H9 (cell line): ENCODE measurements around the gene BAG5. TPM values are rescaled to one million over a fixed set of nuclear protein-coding genes. Genes with fewer than 3 reads are reported as not detected.
A peak's percentile ranks its signal among the peaks of the same experiment; 100 is the strongest.

Experiments used
- DNase-seq: peaks from one replicate; pipeline ENCODE4 v3.0.0-alpha.2; 2017
- H2AFZ ChIP-seq: one replicate; pipeline ENCODE4 v1.6.1; 2013; ENCODE audit warnings: mild to moderate bottlenecking, low read length, control low read depth, moderate library complexity
- H2AK5ac ChIP-seq: 2 replicates; pipeline ENCODE4 v1.6.1; 2013; ENCODE audit warnings: low read length, control low read depth, mixed read lengths; ENCODE audit not compliant: insufficient read length
- H2BK120ac ChIP-seq: one replicate; pipeline ENCODE4 v1.6.1; 2013; ENCODE audit warnings: low read depth, mild to moderate bottlenecking, low read length, control low read depth, inconsistent platforms; ENCODE audit not compliant: poor library complexity, severe bottlenecking
- H2BK12ac ChIP-seq: 2 replicates; pipeline ENCODE4 v1.6.1; 2013; ENCODE audit warnings: low read length, control low read depth, mixed read lengths, low read depth; ENCODE audit not compliant: insufficient read length
- H2BK15ac ChIP-seq: 2 replicates; pipeline ENCODE4 v1.6.1; 2013; ENCODE audit warnings: low read depth, low read length, control low read depth
- H2BK20ac ChIP-seq: one replicate; pipeline ENCODE4 v1.6.1; 2013; ENCODE audit warnings: low read depth, mild to moderate bottlenecking, low read length, control low read depth, inconsistent platforms; ENCODE audit not compliant: poor library complexity, severe bottlenecking
- H2BK5ac ChIP-seq: 2 replicates; pipeline ENCODE4 v1.6.1; 2013; ENCODE audit warnings: low read length, control low read depth, mixed read lengths; ENCODE audit not compliant: insufficient read length
- H3K14ac ChIP-seq: 2 replicates; pipeline ENCODE4 v1.6.1; 2013; ENCODE audit warnings: low read length, control low read depth; ENCODE audit not compliant: insufficient read depth
- H3K18ac ChIP-seq: 2 replicates; pipeline ENCODE4 v1.6.1; 2013; ENCODE audit warnings: low read depth, mild to moderate bottlenecking, mixed read lengths, low read length, control low read depth; ENCODE audit not compliant: insufficient read length
- H3K23ac ChIP-seq: 2 replicates; pipeline ENCODE4 v1.6.1; 2013; ENCODE audit warnings: low read length, control low read depth, mixed read lengths, low read depth; ENCODE audit not compliant: insufficient read length
- H3K23me2 ChIP-seq: 2 replicates; pipeline ENCODE4 v1.6.1; 2013; ENCODE audit warnings: low read depth, mild to moderate bottlenecking, mixed read lengths, low read length, control low read depth; ENCODE audit not compliant: insufficient read length, poor library complexity, severe bottlenecking
- H3K27ac ChIP-seq: 2 replicates; pipeline ENCODE4 v1.5.1; 2013; ENCODE audit warnings: low read length, control low read depth, mixed read lengths, low read depth; ENCODE audit not compliant: insufficient read length
- H3K27me3 ChIP-seq: 2 replicates; pipeline ENCODE4 v1.6.1; 2013; ENCODE audit warnings: low read length, control low read depth, inconsistent platforms; ENCODE audit not compliant: insufficient read depth
- H3K4ac ChIP-seq: 2 replicates; pipeline ENCODE4 v1.6.1; 2013; ENCODE audit warnings: low read depth, mild to moderate bottlenecking, control low read depth, inconsistent platforms, low read length, moderate library complexity
- H3K4me1 ChIP-seq: 2 replicates; pipeline ENCODE4 v1.6.1; 2013; ENCODE audit warnings: low read length, control low read depth, inconsistent platforms; ENCODE audit not compliant: insufficient read depth
- H3K4me2 ChIP-seq: 2 replicates; pipeline ENCODE4 v1.6.1; 2013; ENCODE audit warnings: low read length, control low read depth, mixed read lengths; ENCODE audit not compliant: insufficient read length, insufficient read depth
- H3K56ac ChIP-seq: 2 replicates; pipeline ENCODE4 v1.6.1; 2013; ENCODE audit warnings: low read depth, mild to moderate bottlenecking, mixed read lengths, low read length, control low read depth; ENCODE audit not compliant: insufficient read length
- H3K79me1 ChIP-seq: 2 replicates; pipeline ENCODE4 v1.6.1; 2013; ENCODE audit warnings: low read depth, mild to moderate bottlenecking, moderate library complexity, low read length, control low read depth, inconsistent platforms; ENCODE audit not compliant: insufficient read depth, poor library complexity, severe bottlenecking
- H3K79me2 ChIP-seq: 2 replicates; pipeline ENCODE4 v1.6.1; 2013; ENCODE audit warnings: low read length, control low read depth, inconsistent platforms; ENCODE audit not compliant: insufficient read depth
- H3K9ac ChIP-seq: 2 replicates; pipeline ENCODE4 v1.6.1; 2013; ENCODE audit warnings: low read length, control low read depth, mixed read lengths; ENCODE audit not compliant: insufficient read length; ENCODE audit errors: extremely low read depth
- H3K9me3 ChIP-seq: one replicate; pipeline ENCODE4 v1.6.1; 2013; ENCODE audit warnings: low read depth, low read length, inconsistent platforms; ENCODE audit not compliant: control insufficient read depth
- H3T11ph ChIP-seq: one replicate; pipeline ENCODE4 v1.6.1; 2013; ENCODE audit warnings: mild to moderate bottlenecking, low read length, control low read depth, inconsistent platforms
- H4K20me1 ChIP-seq: one replicate; pipeline ENCODE4 v1.6.1; 2013; ENCODE audit not compliant: control insufficient read depth, insufficient read length, insufficient read depth
- H4K5ac ChIP-seq: 2 replicates; pipeline ENCODE4 v1.6.1; 2013; ENCODE audit warnings: low read depth, mild to moderate bottlenecking, mixed read lengths, low read length, control low read depth; ENCODE audit not compliant: insufficient read length
- H4K8ac ChIP-seq: replicated peaks from 2 replicates; pipeline ENCODE4 v1.6.1; 2013; ENCODE audit warnings: low read length, control low read depth, mixed read lengths, low read depth; ENCODE audit not compliant: insufficient read length
- H4K91ac ChIP-seq: 2 replicates; pipeline ENCODE4 v1.6.1; 2013; ENCODE audit warnings: low read depth, mild to moderate bottlenecking, moderate library complexity, mixed read lengths, low read length, control low read depth; ENCODE audit not compliant: insufficient read length
- H3K27ac Mint-ChIP-seq, 3 experiments: 2 replicates in 2 of 3; 3 replicates in 1 of 3; pipeline ENCODE4 v1.8.0; 2020 to 2021; ENCODE audit warnings: mixed read lengths in 3 of 3, mild to moderate bottlenecking in 1 of 3, moderate library complexity in 1 of 3
- H3K27me3 Mint-ChIP-seq: 2 replicates; pipeline ENCODE4 v1.8.0; 2021; ENCODE audit warnings: low read depth, mild to moderate bottlenecking, moderate library complexity, mixed read lengths
- H3K36me3 Mint-ChIP-seq, 3 experiments: 2 replicates in 2 of 3; 3 replicates in 1 of 3; pipeline ENCODE4 v1.8.0; 2020 to 2021; ENCODE audit warnings: low read depth in 3 of 3, mixed read lengths in 3 of 3; ENCODE audit not compliant: insufficient read depth in 1 of 3
- H3K4me1 Mint-ChIP-seq, 2 experiments: 2 replicates each; pipeline ENCODE4 v1.8.0; 2020; ENCODE audit warnings: mixed read lengths in 2 of 2
- H3K4me3 Mint-ChIP-seq, 2 experiments: 2 replicates in 1 of 2; 3 replicates in 1 of 2; pipeline ENCODE4 v1.8.0; 2020 to 2021; ENCODE audit warnings: mild to moderate bottlenecking in 2 of 2, mixed read lengths in 2 of 2, moderate library complexity in 1 of 2
- H3K9me3 Mint-ChIP-seq, 2 experiments: 2 replicates in 1 of 2; 3 replicates in 1 of 2; pipeline ENCODE4 v1.8.0; 2020; ENCODE audit warnings: mild to moderate bottlenecking in 2 of 2, mixed read lengths in 2 of 2, moderate library complexity in 1 of 2
- CTCF ChIP-seq: fragments of 200-600 bp; sonication (generic); conservative IDR thresholded peaks from 3 replicates; pipeline ENCODE4 v1.8.0; 2021; ENCODE audit warnings: antibody characterized with exemption, mild to moderate bottlenecking
- WGBS: extraction: QIAGEN DNeasy Blood & Tissue Kit; methylation state at CpG from one replicate; pipeline ENCODE4 v1.1.7; 2013; ENCODE audit warnings: missing lambda C conversion rate, low lambda C conversion rate, mixed read lengths; ENCODE audit not compliant: insufficient read length; ENCODE audit errors: extremely low coverage; 5-methylcytosine and 5-hydroxymethylcytosine counted together
- total RNA-seq: library from RNA; stranded (reverse); gene quantifications from 2 replicates; pipeline ENCODE4 v1.2.1, GENCODE V29; 2021

Gene BAG5
- total RNA-seq, 1 experiment from 2014 or later = 38.0 TPM

DNA sequence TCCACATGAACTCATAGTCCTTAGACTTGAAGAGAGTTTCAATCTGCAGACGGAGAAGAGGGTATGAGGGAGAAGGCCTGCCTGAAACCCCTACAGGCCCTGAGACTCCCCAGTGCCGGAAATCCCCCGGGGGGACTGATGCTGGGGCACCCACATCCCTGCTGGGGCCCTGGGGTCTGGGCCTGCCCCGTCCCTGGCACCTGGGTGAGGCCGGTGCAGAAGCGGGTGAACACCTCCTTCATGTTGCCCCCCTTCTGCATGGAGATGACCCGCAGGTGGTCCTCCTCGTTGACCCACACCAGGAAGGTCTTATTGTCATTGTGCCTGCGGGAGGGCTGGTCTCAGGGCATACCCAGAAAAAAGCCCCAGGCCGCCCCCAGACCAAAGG, 42.2 kb downstream of the BAG5 start:
- no peak overlapping the region for H4K5ac ChIP-seq
- no peak overlapping the region for H2AK5ac ChIP-seq
- H3K9me3 ChIP-seq = no peaks in the 10 kb centered on the region
- peaks cover 10 to 15% (median 13%) of the 10 kb centered on the region in 3 experiments for H3K36me3 Mint-ChIP-seq
- no peak overlapping the region for H3K27ac Mint-ChIP-seq
- no peak overlapping the region for H2AFZ ChIP-seq
- H3K79me1 ChIP-seq = no peaks in the 10 kb centered on the region
- H3K23ac ChIP-seq = no peak overlapping the region
- H4K20me1 ChIP-seq = peaks cover 3% of the 10 kb centered on the region
- H3K4me1 ChIP-seq = no peaks in the 10 kb centered on the region
- no peak overlapping the region for H3K4me2 ChIP-seq
- peaks cover 4 to 5% of the 10 kb centered on the region in 2 experiments; a peak in 3 of 5 replicates for H3K9me3 Mint-ChIP-seq
- no peak overlapping the region for H3K27ac ChIP-seq
- H2BK120ac ChIP-seq = no peak overlapping the region
- H3K23me2 ChIP-seq = peaks cover 12% of the 10 kb centered on the region
- H3K27me3 ChIP-seq = peaks cover 7% of the 10 kb centered on the region; the same call in 1 of the 2 replicates
- H3K79me2 ChIP-seq = no peaks in the 10 kb centered on the region
- no peak overlapping the region for H2BK12ac ChIP-seq
- no peak overlapping the region for H4K91ac ChIP-seq
- H2BK5ac ChIP-seq = no peak overlapping the region
- H3K9ac ChIP-seq = no peak overlapping the region
- no peak for DNase-seq
- peaks cover 21% of the 10 kb centered on the region for H3K27me3 Mint-ChIP-seq
- no CpG with 5 or more reads among the region's 10 CpGs for WGBS
- H3T11ph ChIP-seq = no peak overlapping the region
- H3K56ac ChIP-seq = no peak overlapping the region
- H3K4ac ChIP-seq = no peak overlapping the region
- peaks cover 17 to 43% of the 10 kb centered on the region in 2 experiments for H3K4me1 Mint-ChIP-seq
- H3K14ac ChIP-seq = no peak overlapping the region
- no peak overlapping the region for H2BK15ac ChIP-seq
- no peak overlapping the region for H3K18ac ChIP-seq
- no peak overlapping the region for H2BK20ac ChIP-seq
- H4K8ac ChIP-seq = no peak overlapping the region
- TF ChIP-seq CTCF = no peak
- H3K4me3 Mint-ChIP-seq = peak overlapping the region; percentile 67 to 73
